GM19452 (cell line): ENCODE data around the gene IL1R2.

Source experiments
- ATAC-seq: cut with Tn5 transposase; IDR thresholded peaks from one replicate; pipeline ENCODE4 v1.9.1; 2021; ENCODE audit not compliant: unreplicated experiment

Gene IL1R2

GRCh38 chr2:102037681-102038080 lies 45.9 kb downstream of the IL1R2 start:
- no peak for ATAC-seq

GRCh38 chr2:102040229-102040628 lies 48.5 kb downstream of the IL1R2 start:
- no peak for ATAC-seq

GRCh38 chr2:102041351-102041750 lies 49.6 kb downstream of the IL1R2 start:
- ATAC-seq, result no peak

- no peak for ATAC-seq
Observed at GRCh38 chr2:102042196-102043081, 50.7 kb downstream of the IL1R2 start.

- ATAC-seq, result no peak
Observed at GRCh38 chr2:102043560-102043959, 51.8 kb downstream of the IL1R2 start.

- no peak for ATAC-seq
Observed at GRCh38 chr2:102044235-102044896, 52.6 kb downstream of the IL1R2 start.

- no peak for ATAC-seq
Observed at GRCh38 chr2:102044967-102045489, 53.3 kb downstream of the IL1R2 start.

- no peak for ATAC-seq
Observed at GRCh38 chr2:102045697-102046096, 53.9 kb downstream of the IL1R2 start.

- no peak for ATAC-seq
Observed at GRCh38 chr2:102046135-102046986, 54.6 kb downstream of the IL1R2 start.

GRCh38 chr2:102048465-102048864 lies 56.7 kb downstream of the IL1R2 start:
- no peak for ATAC-seq

GRCh38 chr2:102049756-102050443 lies 58.1 kb downstream of the IL1R2 start:
- no peak for ATAC-seq

- ATAC-seq, result no peak
Observed at GRCh38 chr2:102050854-102051391, 59.2 kb downstream of the IL1R2 start.

- ATAC-seq, result no peak
Observed at GRCh38 chr2:102051692-102052277, 60.0 kb downstream of the IL1R2 start.

GRCh38 chr2:102052365-102052764 lies 60.6 kb downstream of the IL1R2 start:
- ATAC-seq, result no peak

- no peak for ATAC-seq
Observed at GRCh38 chr2:102053096-102053495, 61.3 kb downstream of the IL1R2 start.

GRCh38 chr2:102055346-102055990 lies 63.7 kb downstream of the IL1R2 start:
- no peak for ATAC-seq

GRCh38 chr2:102056079-102056581 lies 64.4 kb downstream of the IL1R2 start:
- ATAC-seq, result no peak

- no peak for ATAC-seq
Observed at GRCh38 chr2:102057502-102058292, 65.9 kb downstream of the IL1R2 start.
